GM19035 (cell line): ENCODE measurements around the gene CDC16.

Source experiments
- ATAC-seq: cut with Tn5 transposase; IDR thresholded peaks from one replicate; pipeline ENCODE4 v1.9.1; 2021; ENCODE audit not compliant: unreplicated experiment

The CDC16 gene

DNA sequence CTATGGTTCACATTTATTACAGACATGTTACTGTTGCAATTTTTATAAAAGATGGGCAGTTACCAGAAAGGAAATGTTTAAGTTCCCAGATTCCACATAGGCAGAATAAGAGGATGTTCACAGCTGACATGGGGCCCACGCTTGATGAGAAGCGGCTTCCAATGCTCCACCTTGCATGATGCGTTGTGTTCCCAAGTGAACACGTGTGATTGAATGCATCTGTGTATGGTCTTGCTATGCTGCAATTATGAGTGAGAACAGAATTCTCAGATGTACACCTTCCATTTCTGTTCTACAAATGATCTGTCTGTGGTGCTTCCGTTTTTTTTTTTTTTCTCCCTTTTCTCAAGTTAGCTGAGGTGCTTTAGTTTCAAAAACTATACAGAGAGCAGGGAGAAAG, 62.2 kb downstream of the CDC16 start:
- ATAC-seq = no peak

DNA sequence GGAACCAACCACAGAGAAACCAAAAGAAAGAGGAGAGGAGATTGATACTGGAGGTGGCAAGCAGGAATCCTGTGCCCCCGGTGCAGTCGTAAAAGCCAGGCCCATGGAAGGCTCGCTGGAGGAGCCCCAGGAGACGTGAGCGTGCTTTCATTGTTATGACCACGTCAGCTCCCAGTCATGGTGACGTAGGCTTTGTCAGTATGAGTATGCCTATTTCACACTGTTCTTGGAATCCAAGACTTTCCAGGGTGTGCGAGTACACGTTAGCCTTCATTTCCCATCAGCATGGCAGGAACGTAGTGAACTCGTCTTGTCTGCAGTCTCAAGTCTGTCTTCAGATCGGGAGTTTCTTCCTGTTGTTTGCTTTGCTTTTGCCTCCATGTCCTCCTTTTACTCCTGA, 64.2 kb downstream of the CDC16 start:
- ATAC-seq = no peak

DNA sequence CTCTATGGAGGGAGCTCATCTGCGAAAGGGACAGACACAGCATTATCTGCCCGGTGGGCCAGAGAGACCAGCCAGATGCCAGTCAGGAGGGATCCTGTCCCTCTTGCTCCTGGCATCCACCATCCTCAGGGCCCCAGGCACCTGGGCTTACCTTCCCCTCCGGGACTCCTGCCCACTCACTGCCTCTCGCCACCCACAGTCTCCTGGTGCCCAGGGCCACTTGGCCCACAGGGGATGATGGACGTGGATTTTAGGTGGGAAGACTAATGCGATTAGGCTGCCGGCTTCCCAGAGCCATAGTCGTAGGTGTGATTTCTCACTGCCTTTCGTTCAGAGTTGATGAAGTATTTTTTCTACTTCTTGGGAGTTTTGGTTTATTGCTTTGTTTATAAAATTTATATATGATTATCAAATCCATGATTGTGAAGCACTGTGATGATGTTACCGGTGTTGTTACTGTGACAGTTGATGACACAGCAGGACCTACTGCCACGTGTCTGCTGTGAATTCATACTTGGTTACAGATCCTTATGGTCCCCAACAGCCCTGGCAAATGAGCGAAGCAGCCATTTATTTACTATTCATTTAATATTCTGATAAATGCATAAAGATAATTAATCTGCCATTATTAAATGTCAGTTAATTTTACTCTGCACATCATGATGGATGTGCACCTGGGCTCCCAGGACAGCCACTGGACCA, 65.1 kb downstream of the CDC16 start:
- ATAC-seq = no peak

DNA sequence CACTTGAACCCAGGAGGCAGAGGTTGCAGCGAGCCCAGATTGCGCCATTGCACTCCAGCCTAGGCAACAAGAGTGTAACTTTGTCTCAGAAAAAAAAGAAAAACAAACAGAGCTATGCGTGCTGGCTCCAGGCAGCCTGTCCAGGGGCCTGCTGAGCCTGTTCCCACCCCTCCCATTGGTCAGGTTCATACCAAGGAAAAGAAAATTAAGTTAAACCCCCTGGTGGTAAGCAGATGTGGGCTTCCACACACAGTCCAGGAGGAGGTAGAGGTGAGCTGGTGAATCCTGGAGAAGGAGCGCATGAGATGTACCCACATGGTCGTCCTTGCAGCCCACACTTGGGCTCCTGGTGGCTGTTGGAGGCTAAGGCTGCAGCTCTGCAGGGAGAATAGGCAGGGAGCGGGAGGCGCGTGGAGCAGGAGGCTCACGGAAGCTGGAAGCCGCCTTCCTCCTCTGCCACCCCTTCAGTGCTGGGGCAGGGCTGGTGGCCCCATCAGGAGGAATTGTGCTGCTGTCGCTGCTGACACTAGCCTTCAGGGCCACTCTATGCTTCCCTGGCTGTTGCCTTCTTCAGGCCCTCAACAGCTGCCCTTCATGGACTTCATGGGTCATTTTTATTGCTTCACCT, 69.1 kb downstream of the CDC16 start:
- ATAC-seq = no peak

DNA sequence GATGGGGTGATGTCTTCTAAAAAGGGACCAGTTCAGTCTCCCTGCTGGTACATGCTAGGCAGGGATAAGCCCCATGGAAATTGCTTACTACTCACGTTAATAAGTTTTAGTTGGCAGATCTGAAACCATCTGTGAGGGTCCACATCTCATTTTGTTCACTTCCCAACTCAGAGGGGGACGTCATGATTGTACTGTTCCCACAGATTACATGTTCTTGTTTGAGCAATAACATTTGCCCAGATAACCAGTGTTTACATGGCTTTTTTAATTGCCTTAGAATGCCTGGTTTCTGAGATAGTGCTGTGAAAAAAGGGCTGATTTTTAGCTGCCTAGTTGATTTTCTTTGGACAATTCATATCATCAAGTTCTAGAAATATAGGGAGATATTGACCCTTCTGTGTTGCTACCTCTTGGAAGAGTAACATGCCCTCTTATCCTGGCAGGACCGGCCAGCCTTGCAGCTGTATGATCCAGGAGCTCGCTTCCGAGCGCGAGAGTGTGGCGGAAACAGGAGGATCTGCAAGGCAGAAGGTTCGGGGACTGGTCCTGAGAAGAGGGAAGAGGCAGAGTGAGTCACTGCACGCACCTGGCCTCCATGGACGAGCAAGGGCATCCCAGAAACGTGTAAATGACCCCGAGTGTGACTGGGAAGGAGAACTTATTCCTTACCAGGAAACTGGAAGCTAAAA, 69.8 kb downstream of the CDC16 start:
- ATAC-seq = no peak

DNA sequence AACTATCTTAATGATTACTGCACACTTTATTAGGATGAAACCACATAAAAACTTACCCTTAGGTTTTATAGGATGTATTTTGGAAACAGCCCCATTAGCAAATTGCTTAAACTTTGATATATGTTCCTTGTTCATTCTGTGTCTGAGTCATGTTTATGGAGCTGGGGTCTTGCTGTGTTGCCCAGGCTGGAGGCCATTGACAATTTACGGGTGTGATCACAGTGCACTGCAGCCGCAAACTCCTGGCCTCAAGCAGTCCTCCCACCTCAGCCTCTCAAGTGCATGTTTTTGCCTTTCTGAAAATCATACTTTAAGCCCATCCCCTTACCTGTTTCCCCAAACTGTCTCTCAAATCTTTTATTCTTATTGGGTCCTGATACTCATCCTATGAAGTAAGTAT, 74.4 kb downstream of the CDC16 start:
- ATAC-seq = no peak

DNA sequence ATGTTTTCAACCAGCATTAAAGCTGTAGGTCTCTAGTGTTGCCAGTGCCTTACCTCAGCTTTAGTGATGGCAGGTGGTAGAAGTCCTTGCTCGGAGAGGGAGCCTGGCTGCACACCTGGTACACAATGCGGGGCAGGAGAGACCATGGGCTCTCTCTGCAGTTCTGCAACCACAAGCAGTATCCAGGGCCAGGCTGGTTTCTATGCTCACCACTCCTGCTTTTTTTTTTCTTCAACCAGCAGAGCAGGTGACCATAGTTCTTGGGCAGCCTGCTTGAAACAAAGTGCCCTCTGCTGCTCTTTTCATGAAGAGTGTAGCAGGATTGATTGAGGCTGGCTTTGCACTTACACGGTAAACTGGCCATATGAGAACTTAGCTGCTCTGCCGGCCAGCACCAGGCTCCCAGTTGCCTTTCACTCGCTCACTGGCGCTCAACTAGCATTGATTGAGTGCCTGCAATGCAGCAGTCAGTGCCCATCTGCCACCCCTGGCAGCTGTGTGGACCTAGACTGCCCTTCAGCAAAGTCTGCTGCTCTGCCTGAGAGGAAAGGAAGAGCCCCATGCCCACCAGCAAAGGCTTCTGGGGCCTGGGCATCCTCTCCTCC, 75.2 kb downstream of the CDC16 start:
- no peak for ATAC-seq

DNA sequence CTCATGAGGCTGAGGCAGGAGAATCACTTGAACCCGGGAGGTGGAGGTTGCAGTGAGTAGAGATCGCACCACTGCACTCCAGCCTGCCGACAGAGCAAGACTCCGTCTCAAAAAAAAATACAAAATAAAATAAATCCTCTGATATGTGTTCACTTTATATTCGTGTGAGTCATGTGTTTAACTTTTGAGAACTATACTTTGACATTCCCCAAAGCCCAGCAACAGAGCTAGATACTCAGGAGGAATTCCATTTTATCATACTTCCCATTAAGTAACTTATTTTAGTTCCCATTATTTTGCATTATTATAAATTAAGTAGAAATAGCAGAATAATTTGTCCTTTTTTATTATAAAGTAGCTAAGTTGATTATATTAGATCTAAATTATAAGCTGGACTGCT, 76.3 kb downstream of the CDC16 start:
- ATAC-seq = no peak

DNA sequence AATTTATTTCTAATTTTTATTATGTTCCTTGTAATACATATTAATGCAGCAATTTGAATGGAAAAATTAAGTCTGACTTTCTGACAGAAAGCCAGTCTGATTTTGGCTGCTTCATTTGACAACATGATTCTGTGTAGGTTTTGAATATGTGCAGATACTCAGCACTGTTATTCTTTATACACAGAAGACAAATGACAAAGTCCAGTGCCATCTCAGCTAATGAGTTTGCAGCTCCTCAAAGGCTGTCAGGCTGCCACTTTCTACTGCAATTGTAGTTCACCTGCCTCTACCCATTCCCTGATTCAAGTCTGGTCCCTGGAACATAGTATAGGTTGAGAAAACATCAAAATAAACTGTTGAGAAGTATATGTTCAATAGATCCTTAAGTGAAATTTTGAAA, 76.7 kb downstream of the CDC16 start:
- ATAC-seq = no peak

DNA sequence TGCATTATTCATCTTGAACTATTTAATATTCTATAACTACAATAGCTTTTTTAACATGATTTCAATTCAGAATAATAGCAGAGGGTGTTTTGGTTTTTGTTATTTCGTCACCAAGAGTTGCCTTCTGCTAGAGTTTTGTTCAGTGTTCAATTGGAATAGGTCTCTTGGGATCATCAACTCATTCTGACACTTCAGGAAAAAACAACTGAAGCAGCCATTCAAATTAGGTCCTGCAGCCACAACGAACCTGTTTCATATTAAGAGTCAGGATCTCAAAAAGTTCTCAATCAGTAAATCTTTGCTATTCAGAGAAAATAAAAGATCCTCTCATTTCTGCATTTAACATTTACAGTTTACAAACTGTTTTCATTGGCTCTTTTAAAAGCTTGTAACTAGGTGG, 77.2 kb downstream of the CDC16 start:
- ATAC-seq = no peak

DNA sequence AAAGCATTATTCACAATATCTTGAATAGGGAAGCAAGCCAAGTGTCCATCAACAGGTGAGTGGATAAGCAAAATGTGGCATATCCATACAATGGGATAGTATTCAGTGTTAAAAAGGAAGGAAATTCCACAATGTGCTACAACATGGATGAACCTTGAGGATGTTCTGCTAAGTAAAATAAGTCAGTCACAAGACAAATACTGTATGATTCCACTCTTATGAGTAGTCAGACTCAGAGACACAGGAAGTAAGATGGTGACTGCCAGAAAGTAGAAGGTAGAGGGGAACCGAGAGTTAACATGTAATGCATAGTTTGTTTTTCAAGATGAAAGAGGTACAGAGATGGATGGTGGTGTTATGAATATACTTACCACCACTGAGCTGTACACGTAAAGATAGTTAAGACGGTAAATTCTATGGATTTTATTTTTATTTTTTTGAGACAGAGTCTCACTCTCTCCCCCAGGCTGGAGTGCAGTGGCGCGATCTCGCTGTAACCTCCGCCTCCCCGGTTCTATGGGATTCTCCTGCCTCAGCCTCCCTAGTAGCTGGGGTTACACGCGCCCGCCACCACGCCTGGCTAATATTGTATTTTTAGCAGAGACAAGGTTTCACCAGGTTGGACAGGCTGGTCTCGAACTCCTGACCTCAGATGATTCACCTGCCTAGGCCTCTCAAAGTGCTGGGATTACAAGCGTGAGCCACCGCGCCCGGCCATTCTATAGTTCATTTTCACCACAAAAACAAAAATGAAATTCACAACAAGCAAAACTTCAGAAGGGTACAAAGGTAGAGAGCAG, 78.6 kb downstream of the CDC16 start:
- no peak for ATAC-seq

DNA sequence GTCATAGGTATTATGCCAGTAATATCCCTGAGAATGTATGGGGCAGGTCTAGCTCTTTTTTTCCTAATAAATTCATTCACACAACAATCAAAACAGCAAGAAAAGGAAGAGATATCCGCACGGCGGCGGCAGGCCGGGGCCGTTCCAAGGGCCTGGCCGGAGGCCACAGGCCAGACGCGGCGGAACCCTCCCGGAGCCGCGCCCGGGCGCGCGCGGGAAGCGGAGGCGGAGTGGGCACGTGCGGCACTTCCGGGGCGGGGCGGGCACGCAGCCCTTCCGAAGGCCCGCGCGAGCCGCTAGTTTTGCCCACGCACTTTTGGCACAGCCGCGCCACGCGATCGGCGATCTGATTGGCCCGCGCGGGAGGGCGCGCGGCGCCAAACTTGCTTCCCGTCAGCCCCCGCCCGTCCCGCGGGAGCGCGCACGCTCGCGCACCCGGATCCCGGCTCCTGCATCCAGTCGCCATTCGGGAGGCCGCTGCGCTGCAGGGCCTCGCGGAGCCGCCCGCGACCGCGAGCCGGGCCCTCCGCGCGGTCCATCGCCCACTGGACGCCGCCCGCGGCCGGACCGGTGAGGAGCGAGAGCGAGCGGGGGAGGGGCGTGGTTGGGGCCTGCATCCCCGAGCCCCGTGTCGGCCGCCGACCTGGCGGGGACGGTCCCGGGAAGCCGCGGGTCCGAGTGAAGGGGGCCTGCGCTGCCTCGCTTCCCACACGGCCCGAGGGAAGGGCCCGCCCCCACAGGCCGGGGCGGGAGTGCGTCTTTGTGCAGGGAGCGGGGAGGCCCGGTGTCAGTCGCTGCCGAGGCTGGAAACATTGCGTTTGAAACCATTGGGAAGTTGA, 79.6 kb downstream of the CDC16 start, which contains the start of gene CHAMP1:
TSS of gene CHAMP1 (plus strand) at position 430 of the 839 bp plus-strand sequence. CDS start 9,340 bp downstream, outside the sequence.
- peak; percentile 82 for ATAC-seq

DNA sequence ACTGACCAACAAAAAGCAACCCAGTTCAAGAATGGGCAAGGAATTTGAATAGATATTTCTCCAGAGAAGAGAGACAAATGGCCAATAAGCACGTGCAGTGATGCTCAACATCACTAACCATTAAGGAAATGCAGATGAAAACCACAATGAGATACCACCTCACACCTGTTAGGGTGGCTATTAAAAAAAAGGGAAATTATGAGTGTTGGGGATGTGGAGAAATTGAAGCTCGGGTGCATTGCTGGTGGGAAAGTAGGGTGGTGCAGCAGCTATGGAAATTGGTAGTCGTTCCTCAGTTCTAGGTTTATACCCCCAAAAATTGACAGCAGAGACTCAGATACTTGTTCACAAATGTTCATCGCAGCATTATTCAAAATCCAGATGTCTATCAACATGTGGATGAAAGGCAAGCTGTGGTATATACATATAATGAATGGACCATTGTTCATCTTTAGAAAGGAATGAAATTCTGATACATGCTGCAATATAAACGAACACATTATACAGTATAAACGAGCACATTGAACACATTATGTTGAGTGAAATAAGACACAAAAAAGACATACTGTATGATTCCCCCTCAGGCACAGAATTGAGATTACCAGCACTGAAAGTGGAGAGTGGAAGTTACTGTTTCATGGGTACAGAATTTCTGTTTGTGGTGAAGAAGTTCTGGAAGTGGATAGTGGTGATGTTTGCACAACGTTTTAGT, 80.5 kb downstream of the CDC16 start:
- ATAC-seq = no peak

DNA sequence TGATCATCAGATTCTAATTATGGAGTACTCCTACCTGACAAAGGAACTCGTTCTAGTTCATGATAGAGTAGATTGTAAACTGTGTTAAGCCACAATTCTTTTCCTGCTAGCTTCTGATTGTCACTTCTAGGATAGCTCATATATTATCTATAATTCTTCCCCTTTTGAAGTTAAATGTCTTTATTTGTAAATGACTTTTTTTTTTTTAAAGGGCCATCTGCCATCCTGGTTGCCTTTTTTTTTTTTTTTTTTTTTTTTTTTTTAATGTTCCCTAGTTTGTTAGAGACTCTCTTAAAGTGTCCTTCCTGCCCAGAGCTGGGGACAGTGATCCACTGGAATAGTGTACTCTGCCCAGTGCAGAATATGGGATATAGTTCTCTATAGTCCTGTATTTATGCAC, 83.9 kb downstream of the CDC16 start:
- ATAC-seq = no peak

DNA sequence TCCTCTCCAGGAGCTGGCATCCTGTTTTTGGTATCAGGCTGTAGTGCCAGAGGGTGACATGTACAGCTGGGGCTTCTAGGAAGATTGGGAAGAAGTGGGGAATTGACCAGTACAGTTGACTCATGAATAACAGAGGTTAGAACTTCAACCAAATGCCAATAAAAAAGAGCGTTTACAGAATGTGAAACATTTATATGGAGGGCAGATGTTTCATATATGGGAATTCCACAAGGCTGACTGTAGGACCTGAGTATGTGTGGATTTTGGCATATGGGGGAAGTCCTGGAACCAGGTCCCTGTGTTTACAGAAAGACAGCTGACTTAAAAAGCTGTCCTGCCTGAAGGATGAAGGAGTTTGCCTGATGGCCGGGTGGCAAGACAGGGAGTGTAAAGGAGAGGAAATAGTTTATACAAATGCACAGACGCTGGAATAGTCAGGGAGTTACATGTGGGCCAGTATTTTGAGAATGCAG, 84.8 kb downstream of the CDC16 start:
- ATAC-seq = no peak

DNA sequence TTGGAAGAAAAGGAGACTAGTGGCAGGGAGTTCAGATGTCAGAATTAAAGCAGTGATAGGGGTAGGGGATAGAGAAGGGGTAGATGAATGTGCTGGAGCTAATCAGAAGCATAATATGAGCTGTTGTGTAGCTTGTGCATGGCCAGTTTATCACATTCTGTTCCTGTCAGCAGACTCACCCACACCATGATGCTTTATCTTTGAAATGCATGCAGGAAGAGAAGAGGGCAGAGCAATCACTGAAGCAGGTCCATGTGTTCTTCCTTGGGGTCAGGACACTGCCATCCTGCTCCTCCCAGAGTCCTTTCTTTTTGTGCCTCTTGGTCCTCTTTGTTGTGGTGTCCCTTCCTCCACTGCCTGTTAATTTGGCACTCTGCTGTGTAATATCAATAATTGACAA, 85.4 kb downstream of the CDC16 start:
- ATAC-seq = no peak

DNA sequence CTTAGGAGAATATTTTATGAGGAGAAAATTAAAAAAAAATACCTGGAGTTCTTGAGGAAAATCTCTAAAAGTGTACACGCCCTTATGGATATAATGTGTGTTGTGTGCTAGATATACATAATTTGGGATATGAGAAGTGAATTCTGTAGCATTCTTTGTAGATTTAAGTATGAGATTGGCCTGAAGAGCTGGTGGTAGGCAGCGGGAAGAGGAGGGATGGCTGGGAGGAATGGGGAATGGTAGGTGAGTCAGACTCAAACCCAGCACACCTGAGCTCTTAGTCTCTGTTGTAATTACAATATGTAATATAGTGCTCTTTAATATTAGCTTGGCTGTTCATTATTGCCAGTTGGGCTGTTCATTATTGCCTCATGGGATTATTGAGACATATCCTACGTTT, 86.6 kb downstream of the CDC16 start:
- ATAC-seq = no peak
